Measurements from ENCODE around the gene FGD1.

Gene FGD1

GRCh38 chrX:54397113-54397512 is 98.9 kb downstream of the FGD1 start:
- no peak for DNase-seq (ENCODE audit: low spot score)
